OCI-LY7 (cell line): Measurements from ENCODE around the gene DDX10.

Experiments
- EZH2phosphoT487 ChIP-seq: fragments of 200-600 bp; sonication (generic); IDR thresholded peaks from 2 replicates; pipeline ENCODE4 v1.6.1; 2018; ENCODE audit warnings: low read depth, borderline replicate concordance, mild to moderate bottlenecking, mixed run types, antibody characterized with exemption, low read length, moderate library complexity, mixed read lengths
- TF ChIP-seq, protein P1 (sequence below): fragments of 200-600 bp; sonication (generic); conservative IDR thresholded peaks from 2 replicates; pipeline ENCODE4 v1.5.1; 2014; ENCODE audit warnings: mild to moderate bottlenecking, antibody characterized with exemption, low read length, moderate library complexity, mixed read lengths

DNA sequence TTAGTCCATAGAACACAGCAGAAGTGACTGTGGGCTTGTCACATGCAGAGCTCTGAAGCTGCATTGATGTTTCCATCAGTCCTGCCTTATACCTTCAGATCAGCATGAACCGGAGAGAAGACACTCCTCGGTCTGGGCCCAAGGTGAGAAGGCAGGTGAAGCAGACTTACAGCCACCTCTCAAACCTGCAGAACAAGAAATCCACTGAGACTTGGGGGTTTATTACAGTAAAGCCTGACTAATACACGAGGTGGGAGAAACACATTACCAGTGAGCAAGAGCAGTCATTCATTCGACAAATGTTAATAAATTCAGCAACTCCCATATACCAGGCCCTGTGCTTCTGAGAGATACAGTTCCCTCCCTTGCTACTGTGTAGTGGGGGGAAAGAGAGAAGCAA, 279.0 kb downstream of the DDX10 start:
- TF ChIP-seq, protein P1, sequence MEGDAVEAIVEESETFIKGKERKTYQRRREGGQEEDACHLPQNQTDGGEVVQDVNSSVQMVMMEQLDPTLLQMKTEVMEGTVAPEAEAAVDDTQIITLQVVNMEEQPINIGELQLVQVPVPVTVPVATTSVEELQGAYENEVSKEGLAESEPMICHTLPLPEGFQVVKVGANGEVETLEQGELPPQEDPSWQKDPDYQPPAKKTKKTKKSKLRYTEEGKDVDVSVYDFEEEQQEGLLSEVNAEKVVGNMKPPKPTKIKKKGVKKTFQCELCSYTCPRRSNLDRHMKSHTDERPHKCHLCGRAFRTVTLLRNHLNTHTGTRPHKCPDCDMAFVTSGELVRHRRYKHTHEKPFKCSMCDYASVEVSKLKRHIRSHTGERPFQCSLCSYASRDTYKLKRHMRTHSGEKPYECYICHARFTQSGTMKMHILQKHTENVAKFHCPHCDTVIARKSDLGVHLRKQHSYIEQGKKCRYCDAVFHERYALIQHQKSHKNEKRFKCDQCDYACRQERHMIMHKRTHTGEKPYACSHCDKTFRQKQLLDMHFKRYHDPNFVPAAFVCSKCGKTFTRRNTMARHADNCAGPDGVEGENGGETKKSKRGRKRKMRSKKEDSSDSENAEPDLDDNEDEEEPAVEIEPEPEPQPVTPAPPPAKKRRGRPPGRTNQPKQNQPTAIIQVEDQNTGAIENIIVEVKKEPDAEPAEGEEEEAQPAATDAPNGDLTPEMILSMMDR, result no peak
- no peak for TF ChIP-seq EZH2phosphoT487
